D341Med (cell line): ENCODE measurements around the gene SLC41A3.
"Not testable (repeated sequence)": the region's sequence is repeated elsewhere in the genome, so short reads cannot be mapped to it uniquely, and the experiment has no call there.

Source experiments
- DNase-seq: peaks from one replicate; pipeline ENCODE4 v3.0.0; 2012; ENCODE audit warnings: low spot score

The SLC41A3 gene

GRCh38 chr3:126106336-126107202, 22.6 kb upstream of the SLC41A3 start:
- DNase-seq, result peak; percentile 20

- peak; percentile 18 for DNase-seq
These were observed 21.8 kb upstream of the SLC41A3 start for GRCh38 chr3:126105691-126106187.

DNA sequence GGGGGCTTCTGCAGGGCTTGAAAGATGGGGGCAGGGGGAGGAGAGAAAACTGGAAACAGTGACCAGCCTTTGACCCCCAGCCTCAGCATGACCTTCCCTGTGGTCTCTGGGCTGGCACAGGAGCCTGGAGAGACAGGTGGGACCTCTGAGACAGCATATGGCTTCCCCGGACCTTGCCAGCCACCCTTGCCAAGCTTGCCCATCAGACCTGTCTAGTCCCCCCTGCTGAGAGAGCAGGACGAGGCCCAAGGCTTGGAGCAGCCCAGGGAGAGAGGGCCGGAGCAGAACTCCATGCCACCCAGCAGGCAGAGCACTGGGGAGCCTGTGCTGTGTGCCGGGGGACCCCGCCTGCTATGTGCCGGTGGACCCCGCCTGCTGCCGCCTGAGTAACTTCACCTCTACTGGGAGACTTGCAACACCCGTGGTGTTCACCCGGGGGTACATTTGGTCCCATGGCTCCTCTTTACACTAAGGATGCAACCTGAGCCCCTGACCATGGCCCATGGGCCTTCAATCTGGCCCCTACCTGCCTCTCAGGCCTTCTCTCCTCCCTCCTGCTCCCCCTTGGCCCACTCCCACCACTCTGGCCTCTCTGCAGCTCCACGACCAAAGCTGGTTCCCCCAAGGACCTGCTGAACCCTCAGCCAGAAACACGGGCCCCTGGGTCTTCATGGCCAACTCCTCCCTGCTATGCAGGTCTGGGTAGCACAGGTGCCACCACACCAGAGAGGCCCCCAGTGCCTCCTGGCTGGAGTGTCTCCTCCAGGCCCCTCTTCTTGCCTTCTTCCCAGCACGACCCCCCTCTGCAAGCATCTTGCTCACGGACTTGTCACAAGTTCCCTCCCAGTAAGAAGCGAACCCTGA, 21.1 kb upstream of the SLC41A3 start:
- DNase-seq, result peak; percentile 14

GRCh38 chr3:126104028-126104635, 20.2 kb upstream of the SLC41A3 start:
- DNase-seq, result peak; percentile 16

DNA sequence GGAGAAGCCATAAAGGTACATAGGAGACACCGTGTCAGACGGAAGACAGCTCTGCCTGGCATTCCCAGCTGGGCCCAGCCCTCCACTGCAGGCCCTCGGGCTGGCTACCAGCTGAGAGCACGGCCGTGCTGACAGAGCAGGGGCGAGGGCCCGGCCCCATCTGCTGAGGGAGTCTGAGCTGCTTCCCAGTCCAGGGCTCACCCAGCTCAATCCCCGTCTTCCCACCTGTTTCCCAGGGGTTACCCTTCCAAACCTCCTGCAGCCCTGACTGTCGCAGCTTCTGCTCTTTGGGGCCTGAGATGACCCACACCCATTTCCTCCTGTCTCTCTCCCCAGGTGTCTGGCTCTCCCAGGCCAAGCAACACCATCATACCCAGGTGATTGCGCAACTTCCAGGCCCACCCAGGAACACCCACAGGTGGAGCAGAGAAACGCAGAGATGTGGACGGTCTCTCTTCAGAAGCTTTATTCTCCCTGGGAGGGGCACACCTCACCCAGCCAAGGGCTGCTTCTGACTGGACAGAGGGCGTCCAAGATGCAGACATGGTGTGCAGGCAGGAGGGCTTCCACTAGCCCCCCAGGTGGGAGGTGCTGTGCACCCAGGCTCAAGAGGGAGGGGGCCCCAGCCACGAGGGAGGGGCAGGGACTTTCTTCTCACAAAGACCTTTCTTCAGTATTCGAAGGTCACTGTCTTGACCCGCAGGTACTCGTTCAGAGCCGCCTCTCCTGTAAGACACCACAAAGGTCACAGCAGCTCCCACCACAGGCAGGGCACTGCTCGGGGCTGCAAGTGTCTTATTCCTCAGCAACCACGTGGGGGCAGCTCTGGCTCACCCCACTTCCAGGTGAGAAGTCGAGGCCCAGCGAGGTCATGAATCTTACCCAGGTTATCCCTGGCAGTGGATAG, 19.4 kb upstream of the SLC41A3 start:
- DNase-seq, result peak; percentile 10

DNA sequence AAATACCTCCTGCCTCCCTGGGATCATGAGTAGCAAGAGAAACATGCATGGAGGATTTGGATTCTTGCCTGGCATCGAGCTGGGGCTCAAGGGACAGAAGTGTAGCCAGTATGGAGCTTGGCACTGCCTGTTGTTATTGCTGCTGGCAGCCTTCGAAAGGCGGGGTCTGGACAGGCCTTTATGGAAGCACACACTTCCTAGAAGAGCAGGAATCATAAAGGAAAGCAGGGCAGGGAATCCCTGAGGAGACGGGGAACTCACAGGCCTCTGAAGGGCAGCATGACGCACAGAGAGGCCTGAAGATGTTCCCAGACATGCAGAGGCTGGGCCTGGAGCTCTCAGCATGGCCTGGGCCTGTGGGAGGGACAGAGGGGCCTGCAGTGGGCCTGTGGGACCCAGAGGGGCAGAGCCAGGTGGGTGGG, 18.6 kb upstream of the SLC41A3 start:
- no peak for DNase-seq

DNA sequence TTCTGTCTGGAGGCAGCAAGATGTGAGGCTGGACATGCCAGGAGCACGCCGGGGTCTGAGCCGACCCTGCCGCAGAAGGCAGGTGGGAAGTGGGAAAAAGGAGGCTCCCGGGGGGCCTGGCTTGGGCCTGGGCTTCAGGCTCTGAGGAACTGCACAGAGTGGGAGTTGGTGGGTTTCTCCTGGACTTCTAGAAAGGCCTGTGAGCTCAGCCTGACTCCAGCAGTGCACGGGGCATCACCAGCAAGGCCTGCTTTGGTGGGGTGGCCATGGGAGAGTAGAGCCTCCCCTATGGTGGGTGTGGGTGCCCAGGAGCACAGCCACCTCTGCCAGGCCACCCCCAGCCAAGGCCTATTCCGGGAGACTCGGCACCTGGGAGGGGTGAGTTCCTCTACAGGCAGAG, 18.1 kb upstream of the SLC41A3 start:
- peak; percentile 9 for DNase-seq

DNA sequence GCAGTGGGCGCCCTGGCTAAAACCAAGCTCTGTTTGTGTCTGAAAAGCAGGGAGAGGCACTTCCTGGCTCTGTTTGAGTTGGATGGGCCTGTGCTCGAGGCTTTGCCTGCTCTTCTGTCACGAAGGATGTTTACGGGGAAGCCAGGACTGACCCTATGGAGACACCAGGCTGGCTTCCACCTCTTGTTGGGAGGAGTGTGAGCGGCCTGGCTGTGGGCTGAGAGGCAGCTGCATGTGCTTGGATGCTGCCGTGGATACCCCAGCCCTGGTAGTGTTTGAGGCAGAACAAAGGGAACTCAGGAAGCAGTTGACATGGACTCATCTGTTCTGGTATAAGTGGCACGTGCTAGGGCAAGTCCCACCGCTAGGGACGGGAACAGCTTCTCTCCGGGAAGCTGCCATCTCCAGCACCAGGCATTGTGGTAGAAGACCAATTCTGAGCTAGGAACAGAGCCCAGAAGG, 17.6 kb upstream of the SLC41A3 start:
- no peak for DNase-seq

DNA sequence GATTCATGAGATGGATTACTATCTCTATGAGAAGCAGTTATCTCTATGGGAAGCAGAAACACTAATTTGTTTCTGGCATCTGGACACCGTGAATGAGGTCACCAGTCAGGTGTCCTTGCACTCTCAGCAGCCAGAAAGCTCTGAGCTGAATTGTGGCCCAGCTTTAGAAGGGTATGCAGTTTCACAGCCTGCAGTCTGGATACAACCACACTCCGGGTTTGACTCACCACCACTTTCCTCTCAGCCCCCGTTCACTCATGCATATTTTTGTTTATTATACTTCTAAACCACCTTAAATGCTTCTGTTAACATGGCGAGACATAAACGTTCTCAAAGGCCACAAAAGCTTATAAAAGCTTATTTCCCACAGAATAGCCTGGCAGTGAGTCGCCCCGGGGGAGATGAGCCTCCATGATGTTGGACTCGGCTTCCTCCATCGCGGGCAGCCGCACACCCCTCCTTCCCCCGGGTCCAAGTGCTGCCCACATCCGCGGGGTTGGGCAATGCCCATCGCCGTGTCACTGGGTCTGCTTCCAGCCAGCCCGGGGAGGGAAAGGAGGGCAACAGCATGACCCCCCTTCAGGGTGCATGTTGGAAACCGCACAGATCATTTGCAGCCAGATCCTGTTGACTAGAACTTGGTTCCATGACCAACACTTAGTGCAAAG, 16.8 kb upstream of the SLC41A3 start:
- peak; percentile 19 for DNase-seq

DNA sequence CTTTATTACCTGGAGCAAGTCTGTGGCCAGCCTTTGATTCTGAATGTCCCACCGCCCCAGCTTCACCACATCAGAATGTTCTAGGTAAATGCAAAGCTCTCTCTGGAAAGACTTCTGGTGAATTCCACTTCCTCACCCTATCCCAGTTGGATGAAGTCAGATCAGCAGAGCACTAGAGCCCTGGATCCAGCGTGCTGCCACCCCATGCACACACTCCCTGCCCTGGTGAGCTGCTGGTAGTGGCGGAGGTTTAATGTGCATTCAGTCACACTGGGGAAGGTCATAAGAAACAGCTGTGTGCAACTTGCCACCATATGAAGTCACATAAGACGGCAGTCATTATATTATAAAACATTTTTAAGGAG, 16.3 kb upstream of the SLC41A3 start:
- DNase-seq, result no peak

DNA sequence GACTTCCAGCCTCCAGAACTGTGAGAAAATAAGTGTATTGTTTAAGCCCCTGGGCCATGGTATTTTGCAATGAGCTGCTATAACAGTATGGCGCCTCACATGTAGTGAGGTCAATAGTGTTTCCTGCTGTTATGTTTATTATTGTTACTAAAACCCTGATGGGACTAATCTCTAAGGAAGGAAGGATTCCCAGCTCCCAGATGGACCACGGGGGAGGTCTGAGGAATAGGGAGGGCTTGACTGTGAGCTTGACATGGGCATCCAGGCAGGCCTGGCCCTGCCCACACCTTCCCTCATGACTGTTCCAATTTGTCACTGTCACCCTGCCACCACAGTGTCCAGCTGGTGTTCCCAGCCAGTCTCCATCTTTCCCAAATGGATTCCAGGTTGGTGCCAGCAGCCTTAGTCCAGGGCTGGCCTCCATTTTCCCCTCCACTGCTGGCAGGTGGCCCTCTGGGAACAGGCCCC, 14.5 kb upstream of the SLC41A3 start:
- peak; percentile 8 for DNase-seq

DNA sequence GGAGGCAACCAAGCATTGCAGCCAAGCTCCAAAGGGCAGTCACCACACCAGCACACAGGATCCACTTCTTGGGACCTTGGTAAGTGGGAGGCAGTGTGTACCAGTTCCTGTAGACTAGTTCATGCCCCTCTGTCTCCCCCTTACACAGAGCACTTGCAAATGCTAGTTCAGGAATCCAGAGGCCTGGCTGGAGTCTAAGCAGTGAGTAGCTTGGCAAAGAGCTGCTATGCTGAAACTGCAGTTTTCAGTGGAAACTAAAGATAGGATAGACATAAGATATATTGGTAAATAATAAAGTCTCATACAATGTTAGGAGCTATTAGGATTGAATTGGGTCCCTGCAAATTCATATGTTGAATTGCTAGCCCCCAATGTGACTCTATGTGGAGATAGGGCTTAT, 13.9 kb upstream of the SLC41A3 start:
- no peak for DNase-seq

- not testable (repeated sequence) for DNase-seq
These were observed 12.3 kb upstream of the SLC41A3 start for GRCh38 chr3:126096274-126096673.

GRCh38 chr3:126092128-126092527, 8.2 kb upstream of the SLC41A3 start:
- DNase-seq, result not testable (repeated sequence)

GRCh38 chr3:126087552-126088175, 3.7 kb upstream of the SLC41A3 start:
- DNase-seq, result no peak

DNA sequence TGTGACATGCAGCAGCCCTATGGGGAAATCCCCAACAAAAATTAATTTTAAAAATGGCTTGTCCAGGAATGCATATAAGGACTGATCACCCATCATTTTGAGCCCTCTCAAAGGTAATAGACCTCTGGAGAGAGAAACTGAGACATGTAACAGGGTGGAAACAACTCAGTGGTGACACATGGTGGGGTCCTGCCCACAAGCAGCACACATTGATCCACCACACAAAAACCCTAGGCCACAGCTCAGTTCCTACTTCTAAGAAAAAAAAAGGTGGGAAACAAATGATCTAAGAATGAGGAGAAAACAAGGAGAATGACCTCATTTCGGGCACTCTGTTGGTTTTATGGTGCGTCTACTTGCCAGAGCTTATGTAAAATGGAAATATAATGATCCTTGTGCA, 1.9 kb upstream of the SLC41A3 start:
- DNase-seq, result no peak

DNA sequence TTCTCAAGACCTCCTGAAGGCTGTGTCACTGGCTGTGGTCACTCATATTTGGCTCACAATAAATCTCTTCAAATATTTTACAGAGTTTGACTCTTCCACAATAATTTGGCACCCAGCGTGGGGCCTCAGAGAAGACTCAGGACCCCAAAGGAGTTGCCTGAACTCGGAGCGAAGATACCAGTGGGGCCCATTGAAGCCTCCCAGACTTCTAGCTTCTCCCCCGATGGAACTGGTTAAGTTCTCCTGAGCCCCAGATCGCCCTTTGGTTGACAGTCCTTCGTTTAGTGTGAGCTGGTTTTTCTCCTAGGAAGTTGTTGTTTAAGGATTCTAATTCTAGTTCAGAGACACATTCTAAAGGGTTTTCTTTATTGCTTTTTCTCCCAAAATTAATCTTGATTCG, 1.4 kb upstream of the SLC41A3 start:
- no peak for DNase-seq

DNA sequence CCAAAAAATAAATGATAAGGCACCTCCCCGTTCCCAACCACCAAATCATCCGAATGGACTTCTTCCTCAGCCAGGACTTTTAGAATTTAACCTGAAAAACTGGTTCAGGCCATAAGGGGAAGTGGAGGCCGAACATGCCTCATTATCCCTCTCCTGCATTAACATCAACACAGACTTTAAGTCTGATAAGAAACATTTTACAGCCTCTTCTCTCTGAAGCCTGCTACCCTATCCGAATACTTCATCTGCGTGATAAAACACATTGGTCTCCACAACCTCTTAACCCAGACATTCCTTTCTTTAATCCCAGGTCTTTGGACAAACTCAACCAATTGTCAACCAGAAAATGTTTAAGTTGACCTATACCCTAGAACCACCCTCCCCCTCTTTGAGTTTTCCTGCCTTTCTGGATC, 850 bp upstream of the SLC41A3 start:
- no peak for DNase-seq

GRCh38 chr3:126083511-126083912, 412 bp downstream of the SLC41A3 start:
- no peak for DNase-seq

GRCh38 chr3:126083138-126083445, 832 bp downstream of the SLC41A3 start:
- DNase-seq, result peak; percentile 21
